ENCODE results near the gene TMEM178A. TPM values are rescaled to one million over a fixed set of nuclear protein-coding genes. Genes with fewer than 3 reads are reported as not detected.

TMEM178A gene
- total and polyA plus RNA-seq, 12 donors, result 0.58 to 6.2 (median 2.5) TPM

- WGBS, 2 donors, result 94 to 95% methylated on average over 1 of the region's 1 CpG
Measured at GRCh38 chr2:39706312-39706711, 40.6 kb downstream of the TMEM178A start.

GRCh38 chr2:39706945-39707344, 41.2 kb downstream of the TMEM178A start:
- 96 to 97% methylated on average over 8 of the region's 8 CpGs for WGBS, 2 donors
- no peak for TF ChIP-seq CTCF (IDR thresholded peaks at IDR 0.05)
- DNase-seq (no peak), ATAC-seq (no peak)
- intact Hi-C loops (cut with DNase I), result no loop called here
- Histone ChIP-seq H3K4me1 (no peaks in the 10 kb centered on the region), H3K36me3 (peaks cover 0 to 5% (median 0%) of the 10 kb centered on the region in 9 donors), H3K4me3 (no peak overlapping the region), H3K27ac (no peak overlapping the region), H3K9me3 (peaks cover 0 to 12% (median 4%) of the 10 kb centered on the region in 11 donors), H3K27me3 (no peaks in the 10 kb centered on the region)

More at GRCh38 chr2:39706312-39706711, 40.6 kb downstream of the TMEM178A start:
- TF ChIP-seq CTCF (IDR thresholded peaks at IDR 0.05), result no peak
- no peaks in the 10 kb centered on the region for H3K27me3 ChIP-seq
- H3K27ac ChIP-seq, result no peak overlapping the region
- DNase-seq (no peak), ATAC-seq (no peak)
- H3K4me1 ChIP-seq, result no peaks in the 10 kb centered on the region
- H3K36me3 ChIP-seq, result peaks cover 0 to 5% (median 0%) of the 10 kb centered on the region in 9 donors
- intact Hi-C loops (cut with DNase I), result no loop called here
- peaks cover 0 to 18% (median 10%) of the 10 kb centered on the region in 11 donors for H3K9me3 ChIP-seq
- no peak overlapping the region for H3K4me3 ChIP-seq

GRCh38 chr2:39708003-39708402, 42.3 kb downstream of the TMEM178A start:
- Histone ChIP-seq H3K27me3 (no peaks in the 10 kb centered on the region), H3K27ac (no peak overlapping the region), H3K36me3 (peaks cover 0 to 5% (median 0%) of the 10 kb centered on the region in 9 donors), H3K4me3 (no peak overlapping the region), H3K4me1 (no peaks in the 10 kb centered on the region), H3K9me3 (peaks cover 0 to 2% (median 0%) of the 10 kb centered on the region in 11 donors)
- WGBS, 2 donors, result 97% methylated on average over 9 of the region's 9 CpGs
- no peak for ATAC-seq
- intact Hi-C loops (cut with DNase I), result no loop called here
- no peak for DNase-seq
- TF ChIP-seq CTCF (IDR thresholded peaks at IDR 0.05), result no peak

- no peak overlapping the region for H3K4me3 ChIP-seq
- intact Hi-C loops (cut with DNase I), result no loop called here
- DNase-seq (no peak), ATAC-seq (no peak)
- WGBS, 2 donors, result 64 to 70% methylated on average over 3 of the region's 3 CpGs
- H3K36me3 ChIP-seq, result peaks cover 0 to 5% (median 0%) of the 10 kb centered on the region in 9 donors
- H3K9me3 ChIP-seq, result no peaks in the 10 kb centered on the region
- H3K27ac ChIP-seq, result no peak overlapping the region
- no peaks in the 10 kb centered on the region for H3K27me3 ChIP-seq
- peaks cover 0 to 7% (median 0%) of the 10 kb centered on the region in 9 donors for H3K4me1 ChIP-seq
- TF ChIP-seq CTCF (IDR thresholded peaks at IDR 0.05), result no peak
Measured at GRCh38 chr2:39710807-39711206, 45.1 kb downstream of the TMEM178A start.
